Putamen (tissue), 1 donor: ENCODE measurements around the gene TUT1.
"Not testable (repeated sequence)": the region's sequence is repeated elsewhere in the genome, so short reads cannot be mapped to it uniquely, and the experiment has no call there.

Source experiments
- DNase-seq: peaks from one replicate; pipeline ENCODE4 v3.0.0-alpha.2; 2016; ENCODE audit warnings: low spot score

TUT1 gene

GRCh38 chr11:62591448-62592145 is at the start of gene TUT1:
Gene TUT1, minus strand, starts transcription at chr11:62591523. Its CDS starts 38 bp downstream, at chr11:62591485.
- peak; percentile 99 for DNase-seq

- DNase-seq = no peak
Measured at GRCh38 chr11:62632492-62632891, 41.2 kb upstream of the TUT1 start.

GRCh38 chr11:62627713-62628112 is 36.4 kb upstream of the TUT1 start:
- no peak for DNase-seq

- no peak for DNase-seq
Measured at GRCh38 chr11:62622476-62623089, 31.3 kb upstream of the TUT1 start.

GRCh38 chr11:62621567-62622470 is 30.5 kb upstream of the TUT1 start, which contains the start of gene B3GAT3:
Gene B3GAT3, minus strand, starts transcription at chr11:62621986. Its CDS starts 39 bp downstream, at chr11:62621947.
- peak; percentile 98 for DNase-seq

GRCh38 chr11:62621027-62621566 is 29.8 kb upstream of the TUT1 start:
- no peak for DNase-seq

- DNase-seq = not testable (repeated sequence)
Measured at GRCh38 chr11:62616957-62617356, 25.6 kb upstream of the TUT1 start.

- no peak for DNase-seq
Measured at GRCh38 chr11:62615521-62615920, 24.2 kb upstream of the TUT1 start.

GRCh38 chr11:62614275-62614674 is 23.0 kb upstream of the TUT1 start:
- peak; percentile 75 for DNase-seq

GRCh38 chr11:62613291-62613778 is 22.0 kb upstream of the TUT1 start:
- no peak for DNase-seq

- peak; percentile 87 for DNase-seq
Measured at GRCh38 chr11:62612366-62613290, 21.3 kb upstream of the TUT1 start, which contains the start of the genes EML3 and ROM1. Gene EML3, minus strand, starts transcription at chr11:62612775. Its CDS starts 318 bp downstream, at chr11:62612457. Gene ROM1, plus strand, starts transcription at chr11:62613257. Its CDS starts 25 bp downstream, at chr11:62613282.

- peak; percentile 58 for DNase-seq
Measured at GRCh38 chr11:62611705-62612365, 20.5 kb upstream of the TUT1 start.

GRCh38 chr11:62610814-62611704 is 19.7 kb upstream of the TUT1 start:
- no peak for DNase-seq

GRCh38 chr11:62610403-62610802 is 19.1 kb upstream of the TUT1 start:
- no peak for DNase-seq

GRCh38 chr11:62608776-62609175 is 17.5 kb upstream of the TUT1 start:
- DNase-seq = no peak

- DNase-seq = no peak
Measured at GRCh38 chr11:62607714-62608113, 16.4 kb upstream of the TUT1 start.

- DNase-seq = no peak
Measured at GRCh38 chr11:62605902-62606301, 14.6 kb upstream of the TUT1 start.

GRCh38 chr11:62605467-62605866 is 14.1 kb upstream of the TUT1 start:
- no peak for DNase-seq

- DNase-seq = no peak
Measured at GRCh38 chr11:62604460-62605120, 13.3 kb upstream of the TUT1 start.
